Testis (tissue), 3 donors: ENCODE results near the gene OR10J1. TPM values are rescaled to one million over a fixed set of nuclear protein-coding genes. Genes with fewer than 3 reads are reported as not detected.
"Not testable (repeated sequence)": the region's sequence is repeated elsewhere in the genome, so short reads cannot be mapped to it uniquely, and the experiment has no call there.

Source experiments
- DNase-seq: peaks from one replicate; pipeline ENCODE4 v3.0.0-alpha.2; 2019
- H3K27ac ChIP-seq, 2 donors: fragments of 200-600 bp; sonication (generic); one replicate each; pipeline ENCODE4 v1.5.1; 2019
- H3K27me3 ChIP-seq: fragments of 200-600 bp; sonication (generic); one replicate; pipeline ENCODE4 v1.5.1; 2019
- H3K36me3 ChIP-seq: fragments of 200-600 bp; sonication (generic); one replicate; pipeline ENCODE4 v1.5.1; 2017; ENCODE audit warnings: low read depth; ENCODE audit errors: missing control alignments
- H3K4me1 ChIP-seq: fragments of 200-600 bp; sonication (generic); one replicate; pipeline ENCODE4 v1.5.1; 2019
- H3K4me3 ChIP-seq, 2 donors: fragments of 200-600 bp; sonication (generic); one replicate each; pipeline ENCODE4 v1.5.1; 2017 to 2019
- H3K9me3 ChIP-seq: fragments of 200-600 bp; sonication (generic); one replicate; pipeline ENCODE4 v1.5.1; 2017
- CTCF ChIP-seq, 3 experiments: fragments of 450-650 bp in 2 of 3; fragments of 200-600 bp in 1 of 3; sonication (generic) in 1 of 3; IDR thresholded peaks; one replicate each; pipeline ENCODE4 v1.5.1; 2016 to 2019; ENCODE audit warnings: antibody characterized with exemption in 3 of 3, mild to moderate bottlenecking in 2 of 3, moderate library complexity in 1 of 3
- POLR2A ChIP-seq: fragments of 450-650 bp; IDR thresholded peaks from one replicate; pipeline ENCODE4 v1.6.1; 2017; ENCODE audit warnings: antibody characterized with exemption, mild to moderate bottlenecking, moderate library complexity
- WGBS, 2 donors: methylation state at CpG; one replicate each; pipeline ENCODE4 v1.1.5; 2018; 5-methylcytosine and 5-hydroxymethylcytosine counted together
- intact Hi-C: fragments of 100-400 bp; cut with DNase I; formaldehyde crosslinking; loops from one replicate; pipeline ENCODE4 v1.15.1; 2023; ENCODE audit warnings: low total_unique reads
- polyA plus RNA-seq: library from polyadenylated mRNA; stranded (reverse); fragments of 350-450 nt; fragmentation: Illumina TruSeq; extraction: RNeasy Lipid Tissue Mini Kit (QIAGEN cat#74804); gene quantifications from one replicate; pipeline ENCODE4 v1.2.3, GENCODE V29; 2014; ENCODE audit warnings: low read depth, low replicate concordance; ENCODE audit not compliant: insufficient read depth
- total RNA-seq, 2 donors: library from RNA; depleted of rRNA; stranded (reverse); fragments of >200 nt; gene quantifications; one replicate each; pipeline ENCODE4 v1.2.3, GENCODE V29; 2016

OR10J1 gene
- total and polyA plus RNA-seq, 3 donors from 2014 or later: 3.0 to 8.3 (median 3.1) TPM

- no peaks in the 10 kb centered on the region for H3K4me1 ChIP-seq
- no peaks in the 10 kb centered on the region for H3K9me3 ChIP-seq
- no peaks in the 10 kb centered on the region for H3K36me3 ChIP-seq
- DNase-seq: no peak
- no peaks in the 10 kb centered on the region for H3K27me3 ChIP-seq
- intact Hi-C loops: no loop called here
- H3K4me3 ChIP-seq: no peak overlapping the region
- TF ChIP-seq CTCF (IDR thresholded peaks at IDR 0.05) (no peak), POLR2A (no peak)
- H3K27ac ChIP-seq: no peak overlapping the region
These were observed 1.8 kb downstream of the OR10J1 start for GRCh38 chr1:159441360-159441759.

DNA sequence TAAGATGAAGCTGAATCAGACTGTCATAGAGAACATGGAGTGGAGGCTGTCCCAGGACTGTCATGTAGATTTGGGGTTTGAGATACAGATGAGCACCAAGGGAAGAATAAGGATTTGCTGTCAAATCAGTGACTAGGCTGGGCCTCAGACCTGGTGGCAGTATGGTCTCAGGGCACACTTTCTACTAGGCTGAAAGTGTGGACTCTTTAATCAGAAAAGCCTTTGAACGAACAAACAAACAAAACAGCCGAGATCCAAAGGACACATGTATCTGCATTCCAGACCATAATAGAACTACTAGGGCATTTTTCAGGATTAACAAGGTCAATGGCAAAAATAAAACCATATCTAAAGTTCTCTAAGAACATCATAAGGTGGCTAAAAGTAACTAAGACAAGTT, 2.9 kb downstream of the OR10J1 start:
- 70 to 79% methylated on average over 2 of the region's 2 CpGs for WGBS, 2 donors
- Histone ChIP-seq H3K4me3 (no peak overlapping the region), H3K9me3 (no peaks in the 10 kb centered on the region), H3K27me3 (no peaks in the 10 kb centered on the region), H3K4me1 (no peaks in the 10 kb centered on the region), H3K27ac (no peak overlapping the region), H3K36me3 (no peaks in the 10 kb centered on the region)
- TF ChIP-seq POLR2A: no peak
- TF ChIP-seq CTCF (IDR thresholded peaks at IDR 0.05): no peak
- no peak for DNase-seq
- intact Hi-C loops: no loop called here

DNA sequence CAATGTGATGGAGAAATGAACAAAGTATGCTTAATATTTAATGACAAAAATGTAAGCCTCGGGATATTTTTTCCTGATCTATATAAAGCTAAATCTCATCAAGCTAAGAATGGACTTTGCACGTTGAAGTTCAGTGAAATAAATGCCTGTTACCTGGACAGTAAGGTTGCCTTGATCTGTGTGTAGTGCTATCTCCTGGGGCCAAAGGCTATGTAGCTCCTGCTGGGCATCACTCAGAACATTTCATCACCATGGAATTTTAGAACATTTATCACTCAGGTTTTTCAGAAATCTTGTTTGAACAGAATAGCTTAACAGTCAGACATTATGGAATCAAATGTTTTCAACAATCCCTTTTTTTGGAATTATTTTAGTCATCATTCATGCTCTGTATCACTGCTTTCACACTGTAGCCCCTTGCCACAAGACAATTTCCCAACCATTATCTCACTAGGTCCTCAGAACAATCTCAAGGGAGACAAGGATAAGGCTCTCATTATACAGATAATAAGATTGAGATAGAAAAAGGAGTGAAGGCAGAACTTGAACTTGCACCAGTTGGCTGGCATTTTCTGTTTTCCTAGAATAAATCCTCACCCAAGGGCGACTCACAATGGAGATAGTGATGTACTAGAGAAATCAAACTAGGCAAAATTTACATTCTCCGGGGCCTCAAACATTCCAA, 3.7 kb downstream of the OR10J1 start:
- Histone ChIP-seq H3K27ac (no peak overlapping the region), H3K4me3 (no peak overlapping the region), H3K36me3 (no peaks in the 10 kb centered on the region), H3K27me3 (no peaks in the 10 kb centered on the region), H3K9me3 (no peaks in the 10 kb centered on the region), H3K4me1 (no peaks in the 10 kb centered on the region)
- 49 to 57% methylated on average over 4 of the region's 4 CpGs for WGBS, 2 donors
- intact Hi-C loops: no loop called here
- TF ChIP-seq CTCF (IDR thresholded peaks at IDR 0.05): no peak
- no peak for TF ChIP-seq POLR2A
- DNase-seq: no peak

DNA sequence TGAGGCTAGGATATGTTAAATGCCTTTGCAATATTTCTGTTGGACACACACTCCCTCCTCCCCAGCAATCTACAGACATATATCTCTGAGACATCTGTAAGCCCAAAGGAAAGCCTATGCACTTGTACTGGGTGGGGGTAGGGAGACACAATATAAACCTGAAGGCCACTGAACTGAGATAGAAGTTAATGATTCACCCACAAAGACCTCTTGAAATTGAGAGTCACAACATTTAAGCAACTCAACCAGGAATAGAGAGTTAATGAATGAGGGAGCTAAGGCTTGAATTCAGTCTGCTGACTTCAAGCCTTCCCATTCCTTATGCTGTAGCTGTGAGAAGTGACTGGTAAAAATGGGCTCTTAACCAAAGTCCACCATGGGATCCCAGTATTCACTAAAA, 5.0 kb downstream of the OR10J1 start:
- H3K27ac ChIP-seq: no peak overlapping the region
- intact Hi-C loops: no loop called here
- no peaks in the 10 kb centered on the region for H3K36me3 ChIP-seq
- no peak for DNase-seq
- no peaks in the 10 kb centered on the region for H3K27me3 ChIP-seq
- no peaks in the 10 kb centered on the region for H3K9me3 ChIP-seq
- TF ChIP-seq CTCF (IDR thresholded peaks at IDR 0.05) (no peak), POLR2A (no peak)
- no peak overlapping the region for H3K4me3 ChIP-seq
- no peaks in the 10 kb centered on the region for H3K4me1 ChIP-seq

DNA sequence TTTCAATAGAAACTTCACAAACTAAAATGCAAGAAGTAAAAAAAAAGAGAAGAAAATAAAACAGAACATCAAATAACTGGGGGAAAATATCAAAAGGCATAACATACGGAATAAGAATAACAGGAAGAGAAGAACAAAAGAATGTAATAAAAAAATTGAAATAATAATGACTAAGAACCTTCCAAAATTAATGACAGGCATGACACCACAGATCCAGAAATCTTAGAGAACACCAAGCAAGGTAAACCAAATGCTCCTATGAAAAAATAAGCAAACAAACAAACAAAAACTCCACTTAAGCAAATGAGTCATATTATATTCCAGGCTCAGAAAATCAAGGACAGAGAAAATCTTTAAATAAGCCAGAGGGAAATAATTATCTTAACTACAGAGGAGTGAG, 8.7 kb downstream of the OR10J1 start:
- no peaks in the 10 kb centered on the region for H3K27me3 ChIP-seq
- no peak overlapping the region for H3K27ac ChIP-seq
- 80 to 83% methylated on average over 1 of the region's 1 CpG for WGBS, 2 donors
- intact Hi-C loops: no loop called here
- no peak for DNase-seq
- no peak for TF ChIP-seq POLR2A
- TF ChIP-seq CTCF (IDR thresholded peaks at IDR 0.05): no peak
- no peaks in the 10 kb centered on the region for H3K9me3 ChIP-seq
- H3K4me1 ChIP-seq: no peaks in the 10 kb centered on the region
- H3K36me3 ChIP-seq: no peaks in the 10 kb centered on the region
- no peak overlapping the region for H3K4me3 ChIP-seq

GRCh38 chr1:159449605-159450004, 10.1 kb downstream of the OR10J1 start:
- H3K27me3 ChIP-seq, H3K36me3 ChIP-seq, H3K9me3 ChIP-seq, H3K4me3 ChIP-seq, DNase-seq, H3K4me1 ChIP-seq, H3K27ac ChIP-seq, intact Hi-C loops: not testable (repeated sequence)
- WGBS, 2 donors: 100% methylated on average over 4 of the region's 23 CpGs; no CpG with 5 or more reads in 1 of the 2 donors
